NCI-H2107 treated with DMSO at 0.1 percent for 48 hours (cell line): Measurements from ENCODE around the gene PPARD.
"Not testable (repeated sequence)": the region's sequence is repeated elsewhere in the genome, so short reads cannot be mapped to it uniquely, and the experiment has no call there.

Experiments used
- DNase-seq: peaks from one replicate; lab custom pipeline; 2025; ENCODE audit not compliant: unreplicated experiment; lab: John Stamatoyannopoulos, UW

The PPARD gene

DNA sequence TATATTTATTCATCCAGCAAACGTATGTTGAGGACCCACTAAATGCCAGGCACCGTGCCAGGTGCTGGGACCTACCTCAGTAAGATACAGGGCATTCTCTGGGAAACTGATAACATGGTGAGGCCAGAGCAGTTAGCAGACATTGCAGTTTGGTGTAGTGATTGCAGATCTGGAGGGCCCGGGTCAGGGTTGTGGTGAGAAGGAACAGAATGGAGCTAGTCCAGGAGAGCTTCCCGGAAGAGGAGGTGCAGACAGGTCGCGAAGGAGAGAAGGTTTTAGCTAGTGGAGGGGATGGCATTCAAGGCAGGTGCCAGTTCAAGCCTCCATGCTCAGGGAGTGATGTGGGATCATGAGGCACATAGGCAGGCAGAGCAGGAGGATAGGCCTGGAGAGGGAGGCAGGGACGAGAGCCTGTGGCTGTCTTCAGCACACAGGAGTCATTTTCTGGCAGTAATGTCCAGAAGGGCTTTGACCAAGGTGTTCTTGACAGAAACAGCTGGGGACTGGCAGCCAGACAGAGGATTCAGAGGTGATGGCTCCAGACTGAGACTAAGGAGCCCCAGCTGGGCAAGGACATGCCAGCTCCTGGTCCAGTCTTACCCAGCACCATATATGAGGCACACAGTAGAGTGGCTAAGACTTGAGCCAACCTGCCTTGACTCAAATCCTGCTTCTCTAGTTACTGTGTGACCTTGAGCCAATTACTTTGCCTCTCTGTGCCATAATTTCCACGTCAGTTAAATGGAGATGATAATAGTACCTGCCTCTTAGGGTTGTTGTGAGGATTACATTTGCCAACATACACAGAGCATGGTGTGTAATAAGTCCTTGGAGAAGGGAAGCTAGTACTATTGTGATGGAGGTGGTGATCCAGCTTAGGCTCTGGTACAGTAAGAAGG lies 61.4 kb downstream of the PPARD start:
- no peak for DNase-seq

DNA sequence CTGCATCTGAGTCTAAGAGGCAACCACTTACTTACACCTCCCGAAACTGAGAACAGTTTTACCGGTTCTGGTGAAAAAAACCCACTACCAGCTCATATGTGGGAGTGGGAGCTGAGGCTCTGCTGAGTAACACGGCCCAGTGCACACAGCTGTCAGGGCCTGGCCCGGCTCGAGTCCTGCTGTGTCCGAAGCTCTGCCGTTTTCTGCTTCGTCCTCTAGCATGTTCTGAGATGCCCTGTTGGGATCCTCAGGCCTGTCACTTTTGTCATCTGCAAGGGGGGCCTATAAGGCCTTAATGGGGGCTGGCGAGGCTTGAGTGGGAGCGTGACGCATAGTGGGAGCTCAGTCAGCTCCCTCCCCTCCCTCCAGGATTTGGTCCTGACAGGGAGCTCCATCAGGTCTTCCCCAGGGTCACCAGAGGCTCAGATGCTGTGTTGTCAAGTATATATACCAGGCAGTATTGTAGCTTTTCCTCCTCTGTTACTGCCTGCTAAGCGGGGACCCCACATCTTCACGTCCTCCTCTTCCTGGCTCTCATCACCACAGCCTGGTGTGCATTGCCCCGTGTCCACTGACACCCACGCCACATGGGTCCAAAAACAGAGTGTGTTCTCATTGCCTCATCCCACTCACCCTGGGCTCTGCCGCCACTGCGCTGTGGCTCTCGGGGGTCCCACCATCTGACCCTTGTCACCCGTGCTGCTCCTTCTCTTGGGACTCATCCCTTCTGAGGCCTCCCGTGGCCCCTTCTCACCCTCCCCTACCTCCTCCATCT lies 64.5 kb downstream of the PPARD start:
- no peak for DNase-seq

DNA sequence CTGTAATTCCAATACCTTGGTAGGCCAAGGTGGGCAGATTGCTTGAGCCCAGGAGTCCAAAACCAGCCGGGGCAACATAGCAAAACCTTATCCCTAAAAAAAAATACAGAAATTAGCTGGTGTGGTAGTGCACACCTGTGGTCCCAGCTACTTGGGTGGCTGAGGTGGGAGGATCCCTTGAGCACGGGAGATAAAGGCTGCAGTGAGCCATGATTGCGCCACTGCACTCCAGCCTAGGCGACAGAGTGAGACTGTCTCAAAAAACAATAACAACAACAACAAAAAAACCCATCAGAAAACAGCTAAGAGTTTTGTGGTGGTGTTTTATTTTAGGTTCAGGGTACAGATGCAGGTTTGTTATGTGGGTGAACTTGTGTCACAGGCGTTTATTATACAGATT lies 66.9 kb downstream of the PPARD start:
- DNase-seq, result no peak

DNA sequence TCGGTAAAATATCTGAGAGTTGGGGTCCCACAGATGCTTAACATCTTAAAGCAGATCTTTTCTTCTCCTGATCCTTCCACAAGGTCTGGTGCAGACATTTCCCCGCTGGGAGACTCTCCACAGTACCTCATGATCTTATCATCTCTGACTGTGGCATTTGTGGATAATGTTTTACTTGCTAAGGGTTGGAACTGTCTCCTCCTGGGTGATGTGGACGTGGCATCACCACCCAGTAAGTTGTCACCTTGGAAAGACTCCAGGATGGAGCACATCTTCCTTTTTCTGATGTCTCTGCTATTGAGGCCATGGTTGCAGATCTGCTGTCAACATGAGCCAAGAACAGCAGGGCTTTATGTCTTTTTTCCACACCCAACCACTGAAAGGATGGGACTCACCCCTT lies 67.8 kb downstream of the PPARD start:
- DNase-seq, result no peak

DNA sequence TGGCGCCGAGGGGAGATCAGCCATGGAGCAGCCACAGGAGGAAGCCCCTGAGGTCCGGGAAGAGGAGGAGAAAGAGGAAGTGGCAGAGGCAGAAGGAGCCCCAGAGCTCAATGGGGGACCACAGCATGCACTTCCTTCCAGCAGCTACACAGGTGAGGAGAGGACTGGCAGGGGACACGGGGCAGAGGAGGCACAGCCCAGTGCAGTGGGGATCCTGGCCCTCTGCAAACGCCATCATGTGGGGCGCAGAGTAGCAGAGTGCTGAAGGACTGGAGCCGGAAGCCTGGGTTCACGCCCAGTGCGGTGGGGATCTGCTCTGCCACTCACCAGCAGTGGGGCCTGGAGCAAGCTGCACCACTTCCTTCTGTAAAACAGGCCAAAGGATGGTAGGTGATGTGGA lies 68.7 kb downstream of the PPARD start:
- DNase-seq, result no peak

DNA sequence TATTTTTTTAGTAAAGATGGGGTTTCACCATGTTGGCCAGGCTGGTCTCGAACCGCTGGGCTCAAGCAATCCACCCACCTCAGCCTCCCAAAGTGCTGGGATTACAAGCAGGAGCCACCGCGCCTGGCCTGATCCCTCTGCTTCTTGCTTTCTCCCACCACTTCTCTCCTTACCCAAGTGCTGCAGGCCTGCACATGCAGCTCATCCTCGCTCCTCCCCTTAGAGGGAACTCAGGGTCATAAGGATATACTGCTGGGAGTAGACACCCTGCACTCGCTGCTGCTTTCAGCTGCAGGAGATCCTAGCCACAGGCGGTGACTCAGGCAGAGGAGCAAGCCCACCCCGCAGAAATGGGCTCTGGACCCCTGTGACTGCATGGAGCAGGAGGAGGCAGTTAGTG lies 69.7 kb downstream of the PPARD start:
- DNase-seq, result no peak

DNA sequence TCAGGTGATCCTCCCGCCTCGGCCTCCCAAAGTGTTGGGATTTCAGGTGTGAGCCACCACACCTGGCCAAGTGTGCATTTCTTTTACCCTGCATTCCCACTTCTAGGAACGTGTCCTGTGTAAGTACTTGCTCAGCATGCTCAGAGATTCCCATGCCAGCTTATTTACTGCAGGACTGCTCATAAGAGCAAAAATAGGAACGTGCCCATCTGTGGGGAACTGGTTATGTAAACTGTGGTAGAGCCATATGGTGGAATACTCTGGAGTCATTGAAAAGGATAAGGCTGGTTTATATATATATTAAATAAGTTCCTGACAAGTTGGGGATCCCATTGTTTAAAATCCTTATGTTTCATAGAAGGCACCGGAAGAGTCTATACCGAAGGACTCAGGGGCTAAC lies 71.6 kb downstream of the PPARD start:
- DNase-seq, result no peak

DNA sequence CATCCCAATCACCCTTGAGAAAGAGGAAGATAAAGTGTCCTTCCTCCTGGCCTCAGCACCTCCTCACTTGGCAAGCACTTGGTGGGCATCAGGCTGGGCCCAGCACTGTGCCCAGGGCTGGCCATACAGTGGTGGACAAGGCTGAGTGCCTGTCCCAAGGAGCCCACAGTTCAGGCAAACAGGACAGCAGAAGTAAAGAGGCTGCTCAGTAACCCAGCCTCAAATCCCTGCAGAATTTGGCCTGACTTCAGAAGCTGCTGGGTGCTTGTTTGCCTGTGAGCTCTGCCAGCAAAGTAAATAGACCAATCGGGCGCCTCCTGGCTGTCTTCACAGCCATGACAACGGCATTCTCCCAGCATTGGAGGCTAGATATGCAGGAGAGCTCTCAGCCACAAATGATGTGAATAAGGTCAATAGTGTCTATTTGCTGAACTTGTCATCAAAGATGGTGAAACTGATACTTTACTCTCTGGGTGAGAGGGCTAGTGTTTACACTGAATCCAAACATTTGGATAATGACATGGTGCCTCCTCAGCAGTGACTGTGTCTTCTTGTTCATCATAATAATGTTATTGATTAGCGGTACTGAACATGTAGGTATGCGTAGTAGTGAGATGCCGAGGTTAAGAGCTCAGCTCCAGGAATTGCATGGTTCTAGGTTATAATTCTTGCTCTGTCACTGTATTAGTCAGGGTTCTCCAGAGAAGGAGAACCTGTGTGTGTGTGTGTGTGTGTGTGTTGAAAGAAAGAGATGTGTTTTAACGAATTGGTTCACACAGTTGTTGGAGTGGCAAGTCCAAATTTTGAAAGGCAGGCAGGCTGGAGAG lies 72.9 kb downstream of the PPARD start:
- peak; percentile 71 for DNase-seq

DNA sequence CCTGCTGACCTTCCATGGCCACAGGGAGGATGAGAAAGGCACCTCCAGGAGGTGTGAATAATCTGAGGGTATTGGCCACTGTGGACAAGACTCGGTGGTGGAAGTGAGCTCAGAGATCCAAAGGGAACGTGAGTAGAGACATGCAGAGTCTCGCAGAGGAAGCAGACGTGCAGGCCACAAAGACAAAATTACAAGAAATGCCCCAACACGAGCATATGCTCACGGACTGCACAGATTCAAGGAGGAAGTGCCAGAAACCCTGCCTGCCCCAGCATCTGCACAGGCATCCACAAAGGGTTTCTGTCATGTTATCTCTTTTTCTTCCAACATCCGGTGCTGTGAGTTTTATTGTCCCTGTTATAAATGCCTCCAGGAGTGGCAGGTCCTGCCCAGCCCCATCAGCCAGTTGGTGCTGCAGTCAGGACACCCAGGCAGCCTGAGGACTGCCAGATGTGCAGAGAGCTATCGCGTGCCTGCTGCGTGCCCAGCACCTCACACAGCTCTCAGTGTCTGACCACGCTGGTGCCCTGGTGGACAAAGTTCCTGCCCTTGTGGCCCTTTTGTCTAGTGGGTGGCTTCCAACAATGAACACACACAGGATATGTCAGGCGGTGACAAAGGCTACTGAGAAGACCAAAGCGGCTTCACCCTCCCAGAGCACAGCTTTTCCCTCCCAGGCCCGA lies 75.8 kb downstream of the PPARD start:
- no peak for DNase-seq

DNA sequence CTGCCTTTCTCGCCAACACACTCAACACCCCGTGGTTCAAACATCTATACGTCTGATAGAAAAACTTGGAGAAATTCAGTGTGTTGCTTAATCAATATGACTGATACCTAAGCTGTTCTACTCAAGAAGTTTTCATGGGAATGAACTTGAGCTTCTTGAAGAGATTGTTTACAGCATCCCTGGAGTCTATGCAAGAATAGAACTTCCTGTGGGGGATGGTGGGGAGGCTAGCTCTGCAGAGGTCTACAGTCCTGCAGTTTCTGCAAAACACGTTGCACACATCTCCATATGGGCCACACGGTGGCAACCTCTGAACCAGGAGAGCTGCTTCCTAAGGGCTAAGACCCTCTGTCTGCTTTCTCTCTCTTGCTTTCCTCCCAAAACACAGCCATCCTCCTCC lies 77.1 kb downstream of the PPARD start:
- no peak for DNase-seq

DNA sequence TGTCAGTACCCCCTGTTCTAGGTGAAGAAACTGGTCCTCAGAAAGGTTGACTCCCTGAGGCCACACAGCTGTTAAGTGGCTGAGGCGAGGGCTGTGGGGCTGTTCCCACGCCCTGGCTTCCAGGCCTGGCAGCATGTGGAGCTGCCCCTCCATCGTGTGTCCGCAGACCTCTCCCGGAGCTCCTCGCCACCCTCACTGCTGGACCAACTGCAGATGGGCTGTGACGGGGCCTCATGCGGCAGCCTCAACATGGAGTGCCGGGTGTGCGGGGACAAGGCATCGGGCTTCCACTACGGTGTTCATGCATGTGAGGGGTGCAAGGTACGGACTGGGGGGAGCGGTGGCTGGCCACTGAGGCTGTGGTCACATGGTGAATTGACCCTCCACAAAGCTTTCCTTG lies 77.6 kb downstream of the PPARD start:
- no peak for DNase-seq

DNA sequence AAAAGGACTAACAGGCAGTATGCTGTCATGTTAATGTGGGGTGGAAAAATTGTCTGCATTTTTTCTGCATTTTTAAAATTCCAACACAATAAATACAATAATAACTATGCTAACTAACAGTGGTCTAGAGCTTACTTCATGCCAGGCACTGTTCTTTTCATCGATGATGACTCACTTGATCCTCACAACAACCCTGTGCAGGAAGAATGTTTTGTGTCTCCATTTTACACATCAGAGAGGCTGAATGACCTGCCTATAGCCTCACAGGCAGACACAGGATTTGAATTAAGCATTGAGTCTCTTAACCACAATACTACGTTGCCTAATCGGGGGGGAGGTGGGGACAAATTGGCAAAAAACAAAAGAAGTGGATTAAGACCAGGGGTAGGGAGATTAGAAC lies 82.9 kb downstream of the PPARD start:
- no peak for DNase-seq

DNA sequence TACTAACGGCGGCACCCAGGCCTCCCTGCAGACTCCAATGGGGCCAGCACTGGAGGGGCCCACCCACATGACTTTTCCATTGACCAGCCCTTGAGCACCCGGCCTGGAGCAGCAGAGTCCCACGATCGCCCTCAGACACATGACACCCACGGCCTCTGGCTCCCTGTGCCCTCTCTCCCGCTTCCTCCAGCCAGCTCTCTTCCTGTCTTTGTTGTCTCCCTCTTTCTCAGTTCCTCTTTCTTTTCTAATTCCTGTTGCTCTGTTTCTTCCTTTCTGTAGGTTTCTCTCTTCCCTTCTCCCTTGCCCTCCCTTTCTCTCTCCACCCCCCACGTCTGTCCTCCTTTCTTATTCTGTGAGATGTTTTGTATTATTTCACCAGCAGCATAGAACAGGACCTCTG lies 83.7 kb downstream of the PPARD start:
- DNase-seq, result no peak

DNA sequence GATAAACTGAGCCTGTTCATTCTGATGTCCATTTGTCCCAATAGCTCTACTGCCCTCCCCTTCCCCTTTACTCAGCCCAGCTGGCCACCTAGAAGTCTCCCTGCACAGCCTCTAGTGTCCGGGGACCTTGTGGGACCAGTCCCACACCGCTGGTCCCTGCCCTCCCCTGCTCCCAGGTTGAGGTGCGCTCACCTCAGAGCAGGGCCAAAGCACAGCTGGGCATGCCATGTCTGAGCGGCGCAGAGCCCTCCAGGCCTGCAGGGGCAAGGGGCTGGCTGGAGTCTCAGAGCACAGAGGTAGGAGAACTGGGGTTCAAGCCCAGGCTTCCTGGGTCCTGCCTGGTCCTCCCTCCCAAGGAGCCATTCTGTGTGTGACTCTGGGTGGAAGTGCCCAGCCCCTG lies 85.1 kb downstream of the PPARD start:
- DNase-seq, result no peak

DNA sequence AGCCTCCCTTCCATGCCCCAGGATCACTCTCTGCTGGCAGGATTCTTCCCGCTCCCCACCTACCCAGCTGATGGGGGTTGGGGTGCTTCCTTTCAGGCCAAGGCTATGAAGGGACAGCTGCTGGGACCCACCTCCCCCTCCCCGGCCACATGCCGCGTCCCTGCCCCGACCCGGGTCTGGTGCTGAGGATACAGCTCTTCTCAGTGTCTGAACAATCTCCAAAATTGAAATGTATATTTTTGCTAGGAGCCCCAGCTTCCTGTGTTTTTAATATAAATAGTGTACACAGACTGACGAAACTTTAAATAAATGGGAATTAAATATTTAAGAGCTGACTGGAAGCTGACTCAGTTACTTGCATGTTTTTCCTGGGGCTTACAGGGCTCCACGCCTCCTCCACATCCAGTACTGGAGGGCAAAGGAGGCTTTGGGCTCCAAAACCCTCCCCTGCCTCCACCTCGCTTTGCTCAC lies 85.5 kb downstream of the PPARD start:
- DNase-seq, result no peak

DNA sequence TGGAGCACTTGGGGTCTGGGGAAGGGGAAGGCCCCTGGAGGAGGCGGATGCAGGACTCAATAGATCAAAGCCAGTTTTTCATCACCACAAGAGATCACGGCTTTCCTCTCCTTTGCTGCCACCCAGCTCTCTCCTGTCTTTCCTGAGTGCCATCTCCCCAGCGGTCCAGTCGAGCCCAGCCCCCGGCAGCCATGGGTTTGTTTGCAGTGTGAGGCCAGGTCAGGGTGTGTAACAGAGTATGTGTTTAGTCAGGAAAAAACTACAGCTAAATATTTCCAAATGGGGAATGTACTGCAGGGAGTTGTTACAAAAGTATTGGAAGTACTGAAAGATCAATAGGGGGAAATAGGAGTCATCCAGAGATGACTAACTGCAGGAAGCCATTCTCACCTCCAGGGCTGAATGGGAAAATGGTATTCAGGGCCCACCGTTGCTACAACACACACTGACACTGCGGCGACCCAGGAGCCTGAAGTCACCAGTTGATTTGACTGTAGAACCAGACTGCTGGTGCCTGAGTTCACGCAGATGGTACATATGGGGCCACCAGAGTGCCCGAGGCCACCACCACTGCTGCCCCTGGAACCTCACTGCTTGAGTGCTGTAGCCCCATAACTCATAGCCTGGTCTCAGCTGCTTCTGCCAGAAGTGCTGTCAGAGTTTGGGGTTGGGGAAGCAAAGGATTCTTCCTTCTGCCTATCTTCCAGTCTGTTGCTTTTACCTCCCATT lies 86.2 kb downstream of the PPARD start:
- DNase-seq, result no peak

DNA sequence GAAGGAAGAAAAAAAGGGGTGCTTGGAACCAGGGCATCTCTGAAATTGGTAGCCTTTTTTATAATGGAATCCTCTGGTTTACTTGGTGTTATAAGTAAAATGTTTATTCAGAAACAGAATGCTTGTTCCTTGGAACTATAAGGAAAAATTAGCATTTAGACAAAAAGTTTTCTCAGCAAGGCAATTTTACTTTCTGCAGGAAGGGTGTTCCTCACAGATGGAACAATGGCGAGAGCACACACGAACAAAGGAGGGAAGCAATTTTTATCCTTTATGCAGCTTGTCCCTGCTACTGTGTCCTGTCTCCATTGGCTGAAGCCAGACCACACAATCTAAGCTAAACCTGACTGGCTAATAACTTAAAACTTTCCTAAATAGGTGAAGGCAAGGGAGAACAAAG lies 87.1 kb downstream of the PPARD start:
- DNase-seq, result no peak

DNA sequence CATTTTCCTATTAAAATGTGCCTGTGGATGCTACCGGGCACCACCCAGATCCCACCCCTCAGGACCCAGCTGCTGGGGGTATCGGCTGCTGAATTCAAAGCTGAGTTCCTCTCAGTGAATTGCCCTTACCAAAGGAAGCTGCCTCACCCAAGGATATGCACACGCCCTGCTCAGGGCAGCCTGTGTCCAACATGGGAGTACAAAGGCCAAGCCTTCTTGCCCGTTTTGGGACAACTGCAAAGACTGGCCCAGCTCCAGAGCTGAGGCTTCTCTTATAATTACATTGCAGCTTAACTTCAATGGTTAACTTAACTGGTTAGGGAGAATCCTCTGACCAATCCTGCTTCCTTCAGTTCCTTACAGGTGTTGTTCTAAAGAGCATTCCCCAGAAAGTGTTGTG lies 89.9 kb downstream of the PPARD start:
- no peak for DNase-seq

DNA sequence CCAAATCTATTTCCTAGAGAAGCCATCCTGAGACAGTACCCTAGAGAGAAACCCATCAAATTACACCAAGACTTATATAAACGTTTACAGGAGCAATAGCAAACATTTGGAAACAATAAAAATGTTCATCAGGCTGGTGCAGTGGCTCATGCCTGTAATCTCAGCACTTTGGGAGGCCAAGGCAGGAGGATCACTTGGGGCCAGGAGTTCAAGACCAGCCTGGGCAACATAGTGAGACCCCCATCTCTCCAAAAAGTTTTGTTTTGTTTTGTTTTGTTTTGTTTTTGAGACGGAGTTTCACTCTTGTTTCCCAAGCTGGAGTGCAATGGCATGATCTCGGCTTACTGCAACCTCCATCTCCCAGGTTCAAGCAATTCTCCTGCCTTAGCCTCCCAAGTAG lies 90.3 kb downstream of the PPARD start:
- not testable (repeated sequence) for DNase-seq
